ENCODE measurements around the gene SEMA3D.

The SEMA3D gene

GRCh38 chr7:85070967-85071628 is 115.8 kb downstream of the SEMA3D start:
- DNase-seq, result no peak

GRCh38 chr7:85068799-85069198 is 118.1 kb downstream of the SEMA3D start:
- no peak for DNase-seq

- DNase-seq, result no peak
These were observed 119.5 kb downstream of the SEMA3D start for GRCh38 chr7:85067371-85067770.

GRCh38 chr7:85065888-85066485 is 120.9 kb downstream of the SEMA3D start:
- DNase-seq, result no peak

- DNase-seq, result no peak
These were observed 121.5 kb downstream of the SEMA3D start for GRCh38 chr7:85065306-85065705.

GRCh38 chr7:85062651-85063050 is 124.2 kb downstream of the SEMA3D start:
- no peak for DNase-seq

GRCh38 chr7:85061456-85061855 is 125.4 kb downstream of the SEMA3D start:
- DNase-seq, result no peak

GRCh38 chr7:85060696-85061095 is 126.2 kb downstream of the SEMA3D start:
- DNase-seq, result no peak

- no peak for DNase-seq
These were observed 130.9 kb downstream of the SEMA3D start for GRCh38 chr7:85055906-85056305.

GRCh38 chr7:85055196-85055595 is 131.7 kb downstream of the SEMA3D start:
- DNase-seq, result no peak

GRCh38 chr7:85054306-85054705 is 132.6 kb downstream of the SEMA3D start:
- DNase-seq, result no peak

- DNase-seq, result no peak
These were observed 134.0 kb downstream of the SEMA3D start for GRCh38 chr7:85052894-85053293.

- DNase-seq, result no peak
These were observed 134.7 kb downstream of the SEMA3D start for GRCh38 chr7:85052056-85052737.

GRCh38 chr7:85046534-85046933 is 140.3 kb downstream of the SEMA3D start:
- DNase-seq, result no peak

- peak; percentile 39 for DNase-seq
These were observed 145.1 kb downstream of the SEMA3D start for GRCh38 chr7:85041605-85042216.

GRCh38 chr7:85039196-85039923 is 147.5 kb downstream of the SEMA3D start:
- no peak for DNase-seq

- no peak for DNase-seq
These were observed 148.4 kb downstream of the SEMA3D start for GRCh38 chr7:85038466-85038865.

GRCh38 chr7:85033263-85033662 is 153.6 kb downstream of the SEMA3D start:
- no peak for DNase-seq

GRCh38 chr7:85031475-85031874 is 155.4 kb downstream of the SEMA3D start:
- no peak for DNase-seq

GRCh38 chr7:85030893-85031292 is 156.0 kb downstream of the SEMA3D start:
- DNase-seq, result peak; percentile 1

- no peak for DNase-seq
These were observed 161.5 kb downstream of the SEMA3D start for GRCh38 chr7:85025312-85025756.

- no peak for DNase-seq
These were observed 162.9 kb downstream of the SEMA3D start for GRCh38 chr7:85023916-85024315.

- DNase-seq, result peak; percentile 17
These were observed 163.7 kb downstream of the SEMA3D start for GRCh38 chr7:85023066-85023712.

Data from NCI-H345 (cell line).